Measurements from ENCODE around the gene KDM5A. TPM values are rescaled to one million over a fixed set of nuclear protein-coding genes. Genes with fewer than 3 reads are reported as not detected.

The KDM5A gene
- total and polyA plus RNA-seq, 2 experiments from 2014 or later: 47.1 to 48.3 TPM

DNA sequence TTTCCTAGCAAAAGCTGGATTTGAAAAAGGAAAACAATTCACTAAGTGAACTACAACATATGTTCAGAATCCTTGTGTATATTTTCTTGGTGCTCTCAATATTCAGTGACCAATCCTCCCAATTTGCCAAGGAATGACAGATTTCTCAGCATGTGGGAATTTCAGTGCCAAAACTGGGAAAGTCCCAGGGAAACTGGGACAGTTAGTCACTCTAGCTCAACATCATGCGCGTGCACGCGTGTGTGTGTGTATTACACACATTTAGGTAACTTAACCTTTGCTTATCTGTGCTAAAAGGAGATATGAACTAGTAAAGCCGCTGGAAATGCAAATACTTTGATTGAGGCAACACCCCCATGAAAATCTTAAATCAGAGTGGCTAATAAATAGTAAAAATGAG is 100.4 kb downstream of the KDM5A start (continued):
- TF ChIP-seq EZH2 (IDR thresholded peaks at IDR 0.05; ENCODE audit: low read depth, unreplicated experiment) (no peak), JUNB (IDR thresholded peaks at IDR 0.05; ENCODE audit: unreplicated experiment) (no peak), POLR2AphosphoS5 (IDR thresholded peaks at IDR 0.05; ENCODE audit: low read depth) (no peak)

DNA sequence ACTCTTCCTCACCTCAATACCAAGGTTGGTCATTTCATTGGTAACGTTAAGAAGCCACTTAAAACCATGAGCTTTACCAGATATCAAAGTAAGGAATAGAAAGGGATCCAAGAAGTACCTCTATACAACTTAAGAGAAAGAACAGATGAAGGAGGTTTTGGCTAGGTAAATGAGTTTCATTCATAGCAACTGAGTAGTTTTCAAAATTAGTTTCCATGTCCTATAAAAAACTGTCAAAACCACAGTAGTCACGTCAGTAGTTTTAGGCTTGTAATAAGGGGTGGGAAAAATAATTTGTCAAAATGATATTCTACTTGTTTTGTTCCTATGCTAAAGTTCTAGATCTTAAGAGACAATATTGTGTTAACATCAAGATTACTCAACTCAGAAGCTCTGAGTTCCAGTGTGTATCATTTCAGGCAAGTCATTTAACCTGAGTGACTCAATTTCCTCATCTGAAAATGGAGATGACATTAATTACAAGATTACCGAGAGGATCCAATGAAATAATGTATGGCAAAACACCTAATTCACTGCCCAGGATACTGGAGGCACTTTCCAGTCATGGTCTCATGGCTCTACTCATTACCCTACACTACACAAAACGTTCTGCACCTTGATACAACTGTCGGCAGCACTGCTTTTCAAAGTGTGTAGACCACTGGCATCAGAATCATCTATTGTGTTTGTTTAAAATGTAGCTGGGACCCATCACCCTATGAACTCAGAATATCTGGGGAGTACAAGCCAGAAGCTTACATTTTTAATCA is 102.4 kb downstream of the KDM5A start:
- Histone ChIP-seq H3K4me2 (no peak overlapping the region), H4K20me1 (replicated peaks; ENCODE audit: insufficient read depth) (no peaks in the 10 kb centered on the region), H3K4me3 (no peak overlapping the region), H3K9me2 (ENCODE audit: insufficient read depth) (no peaks in the 10 kb centered on the region), H3K27me3 (ENCODE audit: insufficient read depth) (no peaks in the 10 kb centered on the region), H3K36me3 (ENCODE audit: insufficient read depth) (peaks cover 13% of the 10 kb centered on the region; the same call in 1 of the 2 replicates), H2AFZ (no peak overlapping the region), H3K27ac (ENCODE audit: low read depth) (no peak overlapping the region), H3F3A (replicated peaks; ENCODE audit: low read depth) (no peaks in the 10 kb centered on the region), H3K4me1 (ENCODE audit: insufficient read depth) (no peaks in the 10 kb centered on the region), H3K79me2 (replicated peaks; ENCODE audit: insufficient read depth) (no peaks in the 10 kb centered on the region)
- H3K4me1 Mint-ChIP-seq: no peaks in the 10 kb centered on the region
- H3K9me3 Mint-ChIP-seq: no peaks in the 10 kb centered on the region
- no peak for ATAC-seq
- no peak for DNase-seq (ENCODE audit: low spot score)
- H3K27ac Mint-ChIP-seq: no peak overlapping the region
- peaks cover 10% of the 10 kb centered on the region; the same call in 2 of the 3 replicates for H3K36me3 Mint-ChIP-seq (ENCODE audit: low read depth)
- no peaks in the 10 kb centered on the region for H3K27me3 Mint-ChIP-seq (ENCODE audit: insufficient read depth, low read depth, poor library complexity)
- H3K4me3 Mint-ChIP-seq: no peak overlapping the region
- TF ChIP-seq ZNF331 (CRISPR knock-in tag; IDR thresholded peaks at IDR 0.05; ENCODE audit: low read depth) (no peak), STAT1 (IDR thresholded peaks at IDR 0.05; ENCODE audit: unreplicated experiment) (no peak), CREB1 (CRISPR knock-in tag; IDR thresholded peaks at IDR 0.05; ENCODE audit: low read depth) (no peak), EZH2phosphoT487 (IDR thresholded peaks at IDR 0.05; ENCODE audit: unreplicated experiment) (no peak), JUNB (IDR thresholded peaks at IDR 0.05; ENCODE audit: unreplicated experiment) (no peak), POLR2AphosphoS5 (IDR thresholded peaks at IDR 0.05; ENCODE audit: low read depth) (no peak), EZH2 (IDR thresholded peaks at IDR 0.05; ENCODE audit: low read depth, unreplicated experiment) (no peak)
- TF ChIP-seq, protein P1, sequence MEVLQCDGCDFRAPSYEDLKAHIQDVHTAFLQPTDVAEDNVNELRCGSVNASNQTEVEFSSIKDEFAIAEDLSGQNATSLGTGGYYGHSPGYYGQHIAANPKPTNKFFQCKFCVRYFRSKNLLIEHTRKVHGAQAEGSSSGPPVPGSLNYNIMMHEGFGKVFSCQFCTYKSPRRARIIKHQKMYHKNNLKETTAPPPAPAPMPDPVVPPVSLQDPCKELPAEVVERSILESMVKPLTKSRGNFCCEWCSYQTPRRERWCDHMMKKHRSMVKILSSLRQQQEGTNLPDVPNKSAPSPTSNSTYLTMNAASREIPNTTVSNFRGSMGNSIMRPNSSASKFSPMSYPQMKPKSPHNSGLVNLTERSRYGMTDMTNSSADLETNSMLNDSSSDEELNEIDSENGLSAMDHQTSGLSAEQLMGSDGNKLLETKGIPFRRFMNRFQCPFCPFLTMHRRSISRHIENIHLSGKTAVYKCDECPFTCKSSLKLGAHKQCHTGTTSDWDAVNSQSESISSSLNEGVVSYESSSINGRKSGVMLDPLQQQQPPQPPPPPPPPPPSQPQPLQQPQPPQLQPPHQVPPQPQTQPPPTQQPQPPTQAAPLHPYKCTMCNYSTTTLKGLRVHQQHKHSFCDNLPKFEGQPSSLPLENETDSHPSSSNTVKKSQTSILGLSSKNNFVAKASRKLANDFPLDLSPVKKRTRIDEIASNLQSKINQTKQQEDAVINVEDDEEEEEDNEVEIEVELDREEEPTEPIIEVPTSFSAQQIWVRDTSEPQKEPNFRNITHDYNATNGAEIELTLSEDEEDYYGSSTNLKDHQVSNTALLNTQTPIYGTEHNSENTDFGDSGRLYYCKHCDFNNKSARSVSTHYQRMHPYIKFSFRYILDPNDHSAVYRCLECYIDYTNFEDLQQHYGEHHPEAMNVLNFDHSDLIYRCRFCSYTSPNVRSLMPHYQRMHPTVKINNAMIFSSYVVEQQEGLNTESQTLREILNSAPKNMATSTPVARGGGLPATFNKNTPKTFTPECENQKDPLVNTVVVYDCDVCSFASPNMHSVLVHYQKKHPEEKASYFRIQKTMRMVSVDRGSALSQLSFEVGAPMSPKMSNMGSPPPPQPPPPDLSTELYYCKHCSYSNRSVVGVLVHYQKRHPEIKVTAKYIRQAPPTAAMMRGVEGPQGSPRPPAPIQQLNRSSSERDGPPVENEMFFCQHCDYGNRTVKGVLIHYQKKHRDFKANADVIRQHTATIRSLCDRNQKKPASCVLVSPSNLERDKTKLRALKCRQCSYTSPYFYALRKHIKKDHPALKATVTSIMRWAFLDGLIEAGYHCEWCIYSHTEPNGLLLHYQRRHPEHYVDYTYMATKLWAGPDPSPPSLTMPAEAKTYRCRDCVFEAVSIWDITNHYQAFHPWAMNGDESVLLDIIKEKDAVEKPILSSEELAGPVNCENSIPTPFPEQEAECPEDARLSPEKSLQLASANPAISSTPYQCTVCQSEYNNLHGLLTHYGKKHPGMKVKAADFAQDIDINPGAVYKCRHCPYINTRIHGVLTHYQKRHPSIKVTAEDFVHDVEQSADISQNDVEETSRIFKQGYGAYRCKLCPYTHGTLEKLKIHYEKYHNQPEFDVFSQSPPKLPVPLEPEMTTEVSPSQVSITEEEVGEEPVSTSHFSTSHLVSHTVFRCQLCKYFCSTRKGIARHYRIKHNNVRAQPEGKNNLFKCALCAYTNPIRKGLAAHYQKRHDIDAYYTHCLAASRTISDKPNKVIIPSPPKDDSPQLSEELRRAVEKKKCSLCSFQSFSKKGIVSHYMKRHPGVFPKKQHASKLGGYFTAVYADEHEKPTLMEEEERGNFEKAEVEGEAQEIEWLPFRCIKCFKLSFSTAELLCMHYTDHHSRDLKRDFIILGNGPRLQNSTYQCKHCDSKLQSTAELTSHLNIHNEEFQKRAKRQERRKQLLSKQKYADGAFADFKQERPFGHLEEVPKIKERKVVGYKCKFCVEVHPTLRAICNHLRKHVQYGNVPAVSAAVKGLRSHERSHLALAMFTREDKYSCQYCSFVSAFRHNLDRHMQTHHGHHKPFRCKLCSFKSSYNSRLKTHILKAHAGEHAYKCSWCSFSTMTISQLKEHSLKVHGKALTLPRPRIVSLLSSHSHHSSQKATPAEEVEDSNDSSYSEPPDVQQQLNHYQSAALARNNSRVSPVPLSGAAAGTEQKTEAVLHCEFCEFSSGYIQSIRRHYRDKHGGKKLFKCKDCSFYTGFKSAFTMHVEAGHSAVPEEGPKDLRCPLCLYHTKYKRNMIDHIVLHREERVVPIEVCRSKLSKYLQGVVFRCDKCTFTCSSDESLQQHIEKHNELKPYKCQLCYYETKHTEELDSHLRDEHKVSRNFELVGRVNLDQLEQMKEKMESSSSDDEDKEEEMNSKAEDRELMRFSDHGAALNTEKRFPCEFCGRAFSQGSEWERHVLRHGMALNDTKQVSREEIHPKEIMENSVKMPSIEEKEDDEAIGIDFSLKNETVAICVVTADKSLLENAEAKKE (CRISPR knock-in tag; IDR thresholded peaks at IDR 0.05): no peak
- TF ChIP-seq, protein P2, sequence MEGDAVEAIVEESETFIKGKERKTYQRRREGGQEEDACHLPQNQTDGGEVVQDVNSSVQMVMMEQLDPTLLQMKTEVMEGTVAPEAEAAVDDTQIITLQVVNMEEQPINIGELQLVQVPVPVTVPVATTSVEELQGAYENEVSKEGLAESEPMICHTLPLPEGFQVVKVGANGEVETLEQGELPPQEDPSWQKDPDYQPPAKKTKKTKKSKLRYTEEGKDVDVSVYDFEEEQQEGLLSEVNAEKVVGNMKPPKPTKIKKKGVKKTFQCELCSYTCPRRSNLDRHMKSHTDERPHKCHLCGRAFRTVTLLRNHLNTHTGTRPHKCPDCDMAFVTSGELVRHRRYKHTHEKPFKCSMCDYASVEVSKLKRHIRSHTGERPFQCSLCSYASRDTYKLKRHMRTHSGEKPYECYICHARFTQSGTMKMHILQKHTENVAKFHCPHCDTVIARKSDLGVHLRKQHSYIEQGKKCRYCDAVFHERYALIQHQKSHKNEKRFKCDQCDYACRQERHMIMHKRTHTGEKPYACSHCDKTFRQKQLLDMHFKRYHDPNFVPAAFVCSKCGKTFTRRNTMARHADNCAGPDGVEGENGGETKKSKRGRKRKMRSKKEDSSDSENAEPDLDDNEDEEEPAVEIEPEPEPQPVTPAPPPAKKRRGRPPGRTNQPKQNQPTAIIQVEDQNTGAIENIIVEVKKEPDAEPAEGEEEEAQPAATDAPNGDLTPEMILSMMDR (conservative IDR thresholded peaks at IDR 0.05; ENCODE audit: low read depth in 2 of 2): no peak
- TF ChIP-seq, protein P3, sequence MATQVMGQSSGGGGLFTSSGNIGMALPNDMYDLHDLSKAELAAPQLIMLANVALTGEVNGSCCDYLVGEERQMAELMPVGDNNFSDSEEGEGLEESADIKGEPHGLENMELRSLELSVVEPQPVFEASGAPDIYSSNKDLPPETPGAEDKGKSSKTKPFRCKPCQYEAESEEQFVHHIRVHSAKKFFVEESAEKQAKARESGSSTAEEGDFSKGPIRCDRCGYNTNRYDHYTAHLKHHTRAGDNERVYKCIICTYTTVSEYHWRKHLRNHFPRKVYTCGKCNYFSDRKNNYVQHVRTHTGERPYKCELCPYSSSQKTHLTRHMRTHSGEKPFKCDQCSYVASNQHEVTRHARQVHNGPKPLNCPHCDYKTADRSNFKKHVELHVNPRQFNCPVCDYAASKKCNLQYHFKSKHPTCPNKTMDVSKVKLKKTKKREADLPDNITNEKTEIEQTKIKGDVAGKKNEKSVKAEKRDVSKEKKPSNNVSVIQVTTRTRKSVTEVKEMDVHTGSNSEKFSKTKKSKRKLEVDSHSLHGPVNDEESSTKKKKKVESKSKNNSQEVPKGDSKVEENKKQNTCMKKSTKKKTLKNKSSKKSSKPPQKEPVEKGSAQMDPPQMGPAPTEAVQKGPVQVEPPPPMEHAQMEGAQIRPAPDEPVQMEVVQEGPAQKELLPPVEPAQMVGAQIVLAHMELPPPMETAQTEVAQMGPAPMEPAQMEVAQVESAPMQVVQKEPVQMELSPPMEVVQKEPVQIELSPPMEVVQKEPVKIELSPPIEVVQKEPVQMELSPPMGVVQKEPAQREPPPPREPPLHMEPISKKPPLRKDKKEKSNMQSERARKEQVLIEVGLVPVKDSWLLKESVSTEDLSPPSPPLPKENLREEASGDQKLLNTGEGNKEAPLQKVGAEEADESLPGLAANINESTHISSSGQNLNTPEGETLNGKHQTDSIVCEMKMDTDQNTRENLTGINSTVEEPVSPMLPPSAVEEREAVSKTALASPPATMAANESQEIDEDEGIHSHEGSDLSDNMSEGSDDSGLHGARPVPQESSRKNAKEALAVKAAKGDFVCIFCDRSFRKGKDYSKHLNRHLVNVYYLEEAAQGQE (IDR thresholded peaks at IDR 0.05; ENCODE audit: unreplicated experiment): no peak
- TF ChIP-seq, protein P4, sequence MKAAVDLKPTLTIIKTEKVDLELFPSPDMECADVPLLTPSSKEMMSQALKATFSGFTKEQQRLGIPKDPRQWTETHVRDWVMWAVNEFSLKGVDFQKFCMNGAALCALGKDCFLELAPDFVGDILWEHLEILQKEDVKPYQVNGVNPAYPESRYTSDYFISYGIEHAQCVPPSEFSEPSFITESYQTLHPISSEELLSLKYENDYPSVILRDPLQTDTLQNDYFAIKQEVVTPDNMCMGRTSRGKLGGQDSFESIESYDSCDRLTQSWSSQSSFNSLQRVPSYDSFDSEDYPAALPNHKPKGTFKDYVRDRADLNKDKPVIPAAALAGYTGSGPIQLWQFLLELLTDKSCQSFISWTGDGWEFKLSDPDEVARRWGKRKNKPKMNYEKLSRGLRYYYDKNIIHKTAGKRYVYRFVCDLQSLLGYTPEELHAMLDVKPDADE (IDR thresholded peaks at IDR 0.05): no peak
